Spleen (tissue), 11 donors: Measurements from ENCODE around the gene OSTF1. TPM values are rescaled to one million over a fixed set of nuclear protein-coding genes. Genes with fewer than 3 reads are reported as not detected.

Experiments
- DNase-seq: peaks from one replicate; pipeline ENCODE4 v3.0.0-alpha.2; 2020
- H3K27ac ChIP-seq, 8 donors: fragments of 200-600 bp; sonication (generic) in 7 of 8; 1 replicate in 4 of 8; 2 replicates in 4 of 8; pipeline versions ENCODE4 v1.5.0 to v1.8.0; 2016 to 2021; ENCODE audit warnings: inconsistent platforms in 4 of 8, mild to moderate bottlenecking in 4 of 8, moderate library complexity in 1 of 8
- H3K27me3 ChIP-seq, 7 donors: fragments of 200-600 bp; sonication (generic) in 6 of 7; replicated peaks in 1 of 7; 1 replicate in 4 of 7; 2 replicates in 3 of 7; pipeline versions ENCODE4 v1.5.0 to v1.8.0; 2016 to 2021; ENCODE audit warnings: inconsistent platforms in 3 of 7, mild to moderate bottlenecking in 1 of 7
- H3K36me3 ChIP-seq, 6 donors: fragments of 200-600 bp; sonication (generic) in 5 of 6; 1 replicate in 4 of 6; 2 replicates in 2 of 6; pipeline versions ENCODE4 v1.5.0 to v1.8.0; 2016 to 2021; ENCODE audit warnings: inconsistent platforms in 2 of 6
- H3K4me1 ChIP-seq, 6 donors: fragments of 200-600 bp; sonication (generic) in 5 of 6; 1 replicate in 3 of 6; 2 replicates in 3 of 6; pipeline versions ENCODE4 v1.5.0 to v1.8.0; 2016 to 2021; ENCODE audit warnings: inconsistent platforms in 3 of 6
- H3K4me3 ChIP-seq, 8 donors: fragments of 200-600 bp; sonication (generic) in 7 of 8; 1 replicate in 4 of 8; 2 replicates in 4 of 8; pipeline versions ENCODE4 v1.5.0 to v1.8.0; 2016 to 2021; ENCODE audit warnings: inconsistent platforms in 4 of 8, mild to moderate bottlenecking in 4 of 8, moderate library complexity in 2 of 8
- H3K9me3 ChIP-seq, 8 donors: fragments of 200-600 bp; sonication (generic) in 7 of 8; 1 replicate in 4 of 8; 2 replicates in 4 of 8; pipeline versions ENCODE4 v1.5.0 to v1.8.0; 2016 to 2021; ENCODE audit warnings: inconsistent platforms in 4 of 8
- POLR2A ChIP-seq, 3 donors: fragments of 450-650 bp; IDR thresholded peaks; one replicate each; pipeline ENCODE4 v1.5.1; 2017; ENCODE audit warnings: antibody characterized with exemption in 3 of 3, mild to moderate bottlenecking in 1 of 3
- POLR2AphosphoS5 ChIP-seq, 3 donors: sonication (generic); formaldehyde crosslinking; IDR thresholded peaks; one replicate each; pipeline ENCODE4 v1.5.1; 2017; ENCODE audit warnings: antibody characterized with exemption in 3 of 3
- WGBS, 5 donors: extraction: QIAGEN DNeasy Blood & Tissue Kit in 3 of 5; methylation state at CpG; one replicate each; pipeline versions ENCODE4 v1.1.5 to v1.1.7; 2013 to 2018; 5-methylcytosine and 5-hydroxymethylcytosine counted together
- intact Hi-C: fragments of 100-400 bp; cut with DNase I; formaldehyde crosslinking; loops from one replicate; pipeline ENCODE4 v1.15.0; 2023; ENCODE audit warnings: low total_unique reads
- polyA plus RNA-seq, 3 donors: library from polyadenylated mRNA; stranded (reverse); fragments of 200-250 nt; gene quantifications; one replicate each; pipeline ENCODE4 v1.2.1, GENCODE V29; 2013
- total RNA-seq, 7 donors: library from RNA; depleted of rRNA in 3 of 7; stranded (reverse); fragments of >200 nt in 3 of 7; fragmentation: NEBNext Ultra II Directional in 4 of 7; extraction: Animal tissue kit (Norgen Biotek cat#: 25700) in 4 of 7; gene quantifications; one replicate each; pipeline versions ENCODE4 v1.1.0 to v1.2.1, GENCODE V29; 2016 to 2021
- TF ChIP-seq, protein P1 (sequence below), 11 experiments: fragments of 200-600 bp in 7 of 11; fragments of 450-650 bp in 4 of 11; sonication (generic) in 4 of 11; IDR thresholded peaks in 8 of 11; conservative IDR thresholded peaks in 3 of 11; 1 replicate in 7 of 11; 2 replicates in 4 of 11; pipeline versions ENCODE4 v1.4.0 to v1.8.0; 2016 to 2021; ENCODE audit warnings: antibody characterized with exemption in 11 of 11, inconsistent platforms in 4 of 11, mild to moderate bottlenecking in 1 of 11
- donor health status: healthy with polysubstance abuse.
- donor health status: DM: no; HTN: no; CAD: no; lungs with moderate emphysema.
- donor health status: DM: no; HTN: no; CAD: no.
- donor health status: Bipolar disorder and iron deficiency.
- donor health status: healthy.
- donor health status: DM: no; HTN: no; CAD: no.
- donor health status: DM: yes; HTN: yes; CAD: no.

Gene OSTF1
- total and polyA plus RNA-seq, 10 donors, result 58.4 to 123 (median 100) TPM

DNA sequence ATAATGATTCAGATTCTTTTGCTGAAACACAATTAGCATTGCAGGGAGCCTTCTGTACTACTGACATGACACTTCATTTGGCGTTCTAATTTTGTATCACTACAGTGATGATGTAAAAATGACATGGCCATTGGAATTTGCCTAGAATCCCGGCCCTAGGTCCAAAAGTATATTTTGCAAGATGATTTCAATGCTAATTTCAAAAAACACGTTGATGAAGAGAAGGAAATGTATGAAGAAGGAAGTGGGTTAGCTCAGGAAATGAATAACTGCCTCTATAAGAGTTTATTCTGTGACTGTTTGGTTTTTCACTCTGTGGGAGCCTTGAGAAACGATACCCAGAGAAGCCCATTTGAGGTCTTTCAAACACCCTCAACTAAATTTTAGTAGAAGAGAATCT, 59.3 kb downstream of the OSTF1 start:
- DNase-seq, result no peak
- H3K4me1 ChIP-seq, result peaks cover 11 to 98% (median 64%) of the 10 kb centered on the region in 6 donors
- H3K27me3 ChIP-seq, result no peaks in the 10 kb centered on the region
- 14 to 22% (median 20%) methylated on average over 4 of the region's 4 CpGs for WGBS, 5 donors
- peaks cover 0 to 17% (median 10%) of the 10 kb centered on the region in 8 donors for H3K9me3 ChIP-seq
- TF ChIP-seq POLR2AphosphoS5 (IDR thresholded peaks at IDR 0.05), result no peak
- TF ChIP-seq, protein P1, sequence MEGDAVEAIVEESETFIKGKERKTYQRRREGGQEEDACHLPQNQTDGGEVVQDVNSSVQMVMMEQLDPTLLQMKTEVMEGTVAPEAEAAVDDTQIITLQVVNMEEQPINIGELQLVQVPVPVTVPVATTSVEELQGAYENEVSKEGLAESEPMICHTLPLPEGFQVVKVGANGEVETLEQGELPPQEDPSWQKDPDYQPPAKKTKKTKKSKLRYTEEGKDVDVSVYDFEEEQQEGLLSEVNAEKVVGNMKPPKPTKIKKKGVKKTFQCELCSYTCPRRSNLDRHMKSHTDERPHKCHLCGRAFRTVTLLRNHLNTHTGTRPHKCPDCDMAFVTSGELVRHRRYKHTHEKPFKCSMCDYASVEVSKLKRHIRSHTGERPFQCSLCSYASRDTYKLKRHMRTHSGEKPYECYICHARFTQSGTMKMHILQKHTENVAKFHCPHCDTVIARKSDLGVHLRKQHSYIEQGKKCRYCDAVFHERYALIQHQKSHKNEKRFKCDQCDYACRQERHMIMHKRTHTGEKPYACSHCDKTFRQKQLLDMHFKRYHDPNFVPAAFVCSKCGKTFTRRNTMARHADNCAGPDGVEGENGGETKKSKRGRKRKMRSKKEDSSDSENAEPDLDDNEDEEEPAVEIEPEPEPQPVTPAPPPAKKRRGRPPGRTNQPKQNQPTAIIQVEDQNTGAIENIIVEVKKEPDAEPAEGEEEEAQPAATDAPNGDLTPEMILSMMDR (IDR thresholded peaks at IDR 0.05 in 8 of 11, conservative IDR thresholded peaks at IDR 0.05 in 3 of 11), result no peak
- TF ChIP-seq POLR2A (IDR thresholded peaks at IDR 0.05), result no peak
- H3K27ac ChIP-seq, result peak overlapping the region in 7 of 8 donors; percentile 57 to 83 (median 74)
- intact Hi-C loops, result no loop called here
- H3K36me3 ChIP-seq, result peaks cover 0 to 89% (median 48%) of the 10 kb centered on the region in 6 donors
- H3K4me3 ChIP-seq, result peak overlapping the region in 1 of 8 donors; percentile 10

DNA sequence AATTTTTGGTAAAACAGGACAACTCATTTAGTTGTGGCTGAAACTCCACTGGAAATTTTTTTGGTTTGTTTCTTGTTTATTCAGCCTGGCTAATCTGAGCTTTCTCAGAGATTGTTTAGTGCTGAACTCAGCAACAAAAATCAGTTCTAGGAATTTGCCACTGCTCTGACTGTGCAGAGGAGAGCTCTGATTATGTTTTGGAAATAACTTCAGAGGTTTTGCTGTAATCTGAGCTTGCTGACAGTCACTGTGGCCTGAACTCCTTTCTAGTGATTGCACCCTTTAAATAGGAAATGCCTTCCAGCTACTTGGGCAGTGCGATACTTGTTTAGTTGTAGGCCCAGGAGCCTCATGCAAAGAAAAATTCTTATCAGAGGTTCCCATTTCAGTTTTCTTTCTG, 60.2 kb downstream of the OSTF1 start:
- peaks cover 0 to 16% (median 10%) of the 10 kb centered on the region in 8 donors for H3K9me3 ChIP-seq

DNA sequence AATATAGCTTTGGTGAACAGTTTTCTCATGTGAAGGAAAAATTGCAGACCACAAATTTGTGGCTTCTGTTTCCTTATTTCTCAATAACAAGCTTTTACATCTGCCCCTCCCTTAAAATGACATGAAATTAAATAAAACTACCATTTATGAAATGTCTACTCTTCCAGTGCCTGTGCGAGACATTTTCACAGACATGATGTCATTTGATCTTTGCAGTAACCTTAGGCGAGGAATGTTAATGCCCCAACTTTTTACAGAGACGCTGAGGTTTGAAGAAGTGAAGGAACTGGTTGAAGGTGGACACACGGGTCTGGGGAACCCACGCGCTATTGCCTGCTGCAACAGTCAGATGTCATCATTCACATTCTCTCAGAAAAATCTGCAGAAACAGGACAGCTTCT, 61.5 kb downstream of the OSTF1 start:
- no peak for TF ChIP-seq POLR2AphosphoS5 (IDR thresholded peaks at IDR 0.05)
- TF ChIP-seq, protein P1 (IDR thresholded peaks at IDR 0.05 in 8 of 11, conservative IDR thresholded peaks at IDR 0.05 in 3 of 11), result no peak
- no peak for TF ChIP-seq POLR2A (IDR thresholded peaks at IDR 0.05)
- intact Hi-C loops, result no loop called here
- Histone ChIP-seq H3K9me3 (peaks cover 0 to 4% (median under 1%) of the 10 kb centered on the region in 8 donors), H3K27me3 (no peaks in the 10 kb centered on the region), H3K27ac (peak overlapping the region; percentile 13 to 83 (median 66)), H3K4me1 (peaks cover 11 to 88% (median 58%) of the 10 kb centered on the region in 6 donors), H3K36me3 (peaks cover 0 to 86% (median 27%) of the 10 kb centered on the region in 6 donors), H3K4me3 (peak overlapping the region in 1 of 8 donors; percentile 13)
- WGBS, 5 donors, result 28 to 59% (median 41%) methylated on average over 6 of the region's 6 CpGs
- DNase-seq, result no peak

More for the DNA sequence above, 60.2 kb downstream of the OSTF1 start:
- Histone ChIP-seq H3K36me3 (peaks cover 0 to 89% (median 40%) of the 10 kb centered on the region in 6 donors), H3K4me1 (peaks cover 11 to 98% (median 61%) of the 10 kb centered on the region in 6 donors), H3K27ac (peak overlapping the region in 7 of 8 donors; percentile 57 to 83 (median 74)), H3K4me3 (no peak overlapping the region), H3K27me3 (no peaks in the 10 kb centered on the region)
- 29 to 54% (median 40%) methylated on average over 1 of the region's 1 CpG for WGBS, 5 donors
- intact Hi-C loops, result no loop called here
- TF ChIP-seq, protein P1 (IDR thresholded peaks at IDR 0.05 in 8 of 11, conservative IDR thresholded peaks at IDR 0.05 in 3 of 11), result no peak
- TF ChIP-seq POLR2AphosphoS5 (IDR thresholded peaks at IDR 0.05) (no peak), POLR2A (IDR thresholded peaks at IDR 0.05) (no peak)
- DNase-seq, result no peak

DNA sequence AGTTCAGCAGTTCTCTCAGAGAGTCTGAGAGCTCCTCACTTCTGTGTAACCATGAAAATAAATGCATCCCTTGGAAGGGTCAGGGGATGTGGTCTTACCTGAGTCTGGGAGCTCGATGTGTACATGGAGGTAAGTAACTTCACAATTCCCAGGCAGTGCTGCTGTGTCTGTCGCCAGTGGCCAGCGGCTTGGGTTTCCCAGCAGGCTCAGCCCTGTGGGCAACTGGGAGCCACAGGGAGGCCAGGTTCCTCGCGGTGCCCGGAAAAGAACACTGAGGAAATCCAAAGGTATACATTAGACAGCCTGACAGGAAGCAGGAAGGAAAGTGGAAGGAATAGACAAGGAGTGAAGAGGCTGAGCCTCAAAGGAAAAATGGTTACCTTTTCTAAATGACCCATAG, 62.2 kb downstream of the OSTF1 start:
- WGBS, 5 donors, result 58 to 83% (median 75%) methylated on average over 6 of the region's 6 CpGs
- H3K27me3 ChIP-seq, result no peaks in the 10 kb centered on the region
- peaks cover 0 to 86% (median 25%) of the 10 kb centered on the region in 6 donors for H3K36me3 ChIP-seq
- no peaks in the 10 kb centered on the region for H3K9me3 ChIP-seq
- intact Hi-C loops, result no loop called here
- peak overlapping the region in 1 of 8 donors; percentile 24 for H3K4me3 ChIP-seq
- H3K27ac ChIP-seq, result peak overlapping the region; percentile 13 to 83 (median 66)
- TF ChIP-seq, protein P1 (IDR thresholded peaks at IDR 0.05 in 8 of 11, conservative IDR thresholded peaks at IDR 0.05 in 3 of 11), result no peak
- TF ChIP-seq POLR2A (IDR thresholded peaks at IDR 0.05) (no peak), POLR2AphosphoS5 (IDR thresholded peaks at IDR 0.05) (peak in 2 of 3 donors; percentile 39 to 74)
- H3K4me1 ChIP-seq, result peaks cover 11 to 83% (median 58%) of the 10 kb centered on the region in 6 donors
- no peak for DNase-seq
